IMR-90 (cell line): ENCODE data around the gene ERBB4.

Experiments
- BHLHE40 ChIP-seq: fragments of 150-350 bp; IDR thresholded peaks from 2 replicates; pipeline ENCODE4 v1.6.1; 2016; ENCODE audit warnings: mild to moderate bottlenecking, low read depth, low read length
- CTCF ChIP-seq: conservative IDR thresholded peaks from 2 replicates; pipeline ENCODE4 v1.5.1; 2012; ENCODE audit warnings: mild to moderate bottlenecking, low read depth, low read length, improper control_type of control experiment
- ELK1 ChIP-seq: fragments of 150-350 bp; IDR thresholded peaks from 2 replicates; pipeline ENCODE4 v1.6.1; 2016; ENCODE audit warnings: low read depth, mild to moderate bottlenecking, low read length, moderate library complexity, borderline replicate concordance
- MAFK ChIP-seq: IDR thresholded peaks from 2 replicates; pipeline ENCODE4 v1.6.1; 2012; ENCODE audit warnings: low read depth, low read length, improper control_type of control experiment
- POLR2A ChIP-seq: IDR thresholded peaks from 2 replicates; pipeline ENCODE4 v1.6.1; 2012; ENCODE audit warnings: mild to moderate bottlenecking, low read depth, low read length
- RCOR1 ChIP-seq: IDR thresholded peaks from 2 replicates; pipeline ENCODE4 v1.6.1; 2012; ENCODE audit warnings: mild to moderate bottlenecking, low read length, improper control_type of control experiment; ENCODE audit not compliant: insufficient replicate concordance

GRCh38 chr2:212406716-212407115, 131.9 kb downstream of the ERBB4 start:
- TF ChIP-seq MAFK (no peak), CTCF (no peak), POLR2A (no peak), RCOR1 (no peak), BHLHE40 (no peak), ELK1 (no peak)
